Stomach (tissue), 9 donors: ENCODE results near the gene B4GALT7. TPM values are rescaled to one million over a fixed set of nuclear protein-coding genes. Genes with fewer than 3 reads are reported as not detected.

Experiments
- DNase-seq, 2 donors: peaks; one replicate each; pipeline versions ENCODE4 v3.0.0 to v3.0.0-alpha.2; 2013 to 2019
- H3K27ac ChIP-seq, 5 donors: fragments of 200-600 bp in 4 of 5; sonication (generic) in 4 of 5; one replicate each; pipeline ENCODE4 v1.5.1; 2013 to 2019; ENCODE audit warnings: mild to moderate bottlenecking in 1 of 5, moderate library complexity in 1 of 5
- H3K27me3 ChIP-seq, 3 donors: fragments of 200-600 bp; sonication (generic); one replicate each; pipeline ENCODE4 v1.5.1; 2017 to 2019; ENCODE audit warnings: mixed run types in 1 of 3
- H3K36me3 ChIP-seq, 4 donors: fragments of 200-600 bp; sonication (generic); 1 replicate in 3 of 4; 2 replicates in 1 of 4; pipeline ENCODE4 v1.5.1; 2016 to 2019
- H3K4me1 ChIP-seq, 4 donors: fragments of 200-600 bp; sonication (generic); one replicate each; pipeline ENCODE4 v1.5.1; 2016 to 2019
- H3K4me3 ChIP-seq, 4 donors: fragments of 200-600 bp; sonication (generic) in 3 of 4; one replicate each; pipeline ENCODE4 v1.5.1; 2016 to 2019; ENCODE audit warnings: mild to moderate bottlenecking in 1 of 4
- H3K9me3 ChIP-seq, 4 donors: fragments of 200-600 bp; sonication (generic); one replicate each; pipeline ENCODE4 v1.5.1; 2016 to 2019
- CTCF ChIP-seq, 7 experiments: fragments of 450-650 bp in 4 of 7; fragments of 200-600 bp in 3 of 7; sonication (generic) in 3 of 7; IDR thresholded peaks; one replicate each; pipeline ENCODE4 v1.5.1; 2016 to 2019; ENCODE audit warnings: antibody characterized with exemption in 7 of 7, control low read depth in 2 of 7, mild to moderate bottlenecking in 1 of 7
- EP300 ChIP-seq: sonication (generic); formaldehyde crosslinking; IDR thresholded peaks from one replicate; pipeline ENCODE4 v1.6.1; 2017; ENCODE audit warnings: antibody characterized with exemption
- POLR2A ChIP-seq, 4 donors: fragments of 450-650 bp; IDR thresholded peaks; one replicate each; pipeline ENCODE4 v1.6.1; 2016; ENCODE audit warnings: antibody characterized with exemption in 4 of 4, control low read depth in 2 of 4, mild to moderate bottlenecking in 1 of 4, moderate library complexity in 1 of 4
- POLR2AphosphoS5 ChIP-seq, 3 donors: sonication (generic); formaldehyde crosslinking; IDR thresholded peaks; one replicate each; pipeline ENCODE4 v1.6.1; 2016; ENCODE audit warnings: antibody characterized with exemption in 3 of 3
- WGBS, 5 donors: extraction: QIAGEN DNeasy Blood & Tissue Kit in 3 of 5; methylation state at CpG; one replicate each; pipeline versions ENCODE4 v1.1.5 to v1.1.7; 2013 to 2018; 5-methylcytosine and 5-hydroxymethylcytosine counted together
- intact Hi-C: fragments of 100-400 bp; cut with DNase I; formaldehyde crosslinking; loops from one replicate; pipeline ENCODE4 v1.15.1; 2023; ENCODE audit warnings: low total_unique reads
- polyA plus RNA-seq, 3 donors: library from polyadenylated mRNA; stranded (reverse); fragments of 200-250 nt; gene quantifications; one replicate each; pipeline ENCODE4 v1.2.3, GENCODE V29; 2013
- total RNA-seq, 5 donors: library from RNA; depleted of rRNA; stranded (reverse); fragments of >200 nt; gene quantifications; one replicate each; pipeline versions ENCODE4 v1.1.0 to v1.2.3, GENCODE V29; 2014 to 2016
- donor health status: healthy with polysubstance abuse.
- donor health status: Bipolar disorder and iron deficiency.
- donor health status: healthy.

B4GALT7 gene
- total and polyA plus RNA-seq, 8 donors: 3.5 to 29.0 (median 15.6) TPM

DNA sequence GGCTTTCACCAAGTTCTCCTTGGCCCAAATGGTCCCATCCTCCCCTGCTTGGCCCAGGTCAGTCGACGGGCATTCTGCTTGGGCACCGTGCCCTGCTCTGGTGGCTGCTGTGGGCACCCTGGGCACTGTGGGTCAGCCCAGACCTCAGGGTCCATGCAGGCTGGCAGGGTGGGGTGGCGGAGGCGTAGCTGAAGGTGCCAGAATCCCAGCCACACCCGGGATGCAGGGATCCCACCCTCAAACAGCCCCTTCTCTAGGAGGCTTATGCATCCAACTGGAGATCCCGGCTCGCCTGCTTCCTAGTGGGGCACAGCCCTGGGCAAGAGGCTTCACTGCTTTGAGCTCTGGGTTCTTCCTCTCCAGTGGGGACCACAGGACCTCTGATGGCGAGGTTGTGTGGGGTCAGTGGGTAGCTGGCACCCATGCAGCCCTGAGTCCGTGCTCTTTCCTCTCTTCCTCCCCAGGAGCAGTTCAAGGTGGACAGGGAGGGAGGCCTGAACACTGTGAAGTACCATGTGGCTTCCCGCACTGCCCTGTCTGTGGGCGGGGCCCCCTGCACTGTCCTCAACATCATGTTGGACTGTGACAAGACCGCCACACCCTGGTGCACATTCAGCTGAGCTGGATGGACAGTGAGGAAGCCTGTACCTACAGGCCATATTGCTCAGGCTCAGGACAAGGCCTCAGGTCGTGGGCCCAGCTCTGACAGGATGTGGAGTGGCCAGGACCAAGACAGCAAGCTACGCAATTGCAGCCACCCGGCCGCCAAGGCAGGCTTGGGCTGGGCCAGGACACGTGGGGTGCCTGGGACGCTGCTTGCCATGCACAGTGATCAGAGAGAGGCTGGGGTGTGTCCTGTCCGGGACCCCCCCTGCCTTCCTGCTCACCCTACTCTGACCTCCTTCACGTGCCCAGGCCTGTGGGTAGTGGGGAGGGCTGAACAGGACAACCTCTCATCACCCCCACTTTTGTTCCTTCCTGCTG lies 9.4 kb downstream of the B4GALT7 start:
- Histone ChIP-seq H3K27ac (no peak overlapping the region), H3K27me3 (no peaks in the 10 kb centered on the region), H3K4me3 (no peak overlapping the region), H3K9me3 (no peaks in the 10 kb centered on the region), H3K4me1 (peaks cover 7 to 34% (median 28%) of the 10 kb centered on the region in 4 donors), H3K36me3 (peaks cover 0 to 50% (median 33%) of the 10 kb centered on the region in 4 donors)
- WGBS, 5 donors: 60 to 82% (median 79%) methylated on average over 4 to 21 of the region's 21 CpGs
- intact Hi-C loops: no loop called here
- no peak for DNase-seq
- TF ChIP-seq CTCF (IDR thresholded peaks at IDR 0.05): no peak
- TF ChIP-seq EP300: no peak
- TF ChIP-seq POLR2A (IDR thresholded peaks at IDR 0.05): no peak
- no peak for TF ChIP-seq POLR2AphosphoS5 (IDR thresholded peaks at IDR 0.05)

DNA sequence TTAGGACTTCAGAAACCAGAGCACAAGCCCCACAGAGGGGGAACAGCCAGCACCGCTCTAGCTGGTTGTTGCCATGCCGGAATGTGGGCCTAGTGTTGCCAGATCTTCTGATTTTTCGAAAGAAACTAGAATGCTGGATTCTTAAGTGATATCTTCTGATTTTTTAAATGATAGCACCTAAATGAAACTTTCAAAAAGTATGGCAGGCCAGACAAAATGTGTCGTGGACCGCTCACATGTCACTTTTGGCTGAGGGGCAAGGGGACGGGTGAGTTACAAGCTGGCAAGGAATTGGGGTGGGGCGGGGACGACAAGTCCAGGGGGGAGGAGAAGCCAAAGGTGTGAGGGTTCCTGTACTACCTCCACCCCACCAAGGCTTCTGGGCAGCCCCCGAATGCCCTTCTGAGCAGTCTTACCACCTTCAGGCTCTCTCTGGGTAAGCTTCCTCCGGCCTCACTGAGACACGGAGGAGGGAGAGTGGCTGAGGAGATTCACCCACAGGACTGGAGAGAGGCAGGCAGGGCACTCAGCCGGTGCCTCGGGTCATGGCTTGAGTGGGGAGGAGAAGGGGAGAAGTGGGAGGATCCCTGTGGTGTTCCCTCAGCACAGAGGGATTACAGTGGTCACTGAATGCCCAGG lies 10.3 kb downstream of the B4GALT7 start:
- no peaks in the 10 kb centered on the region for H3K27me3 ChIP-seq
- 70 to 76% (median 75%) methylated on average over 12 to 13 of the region's 13 CpGs for WGBS, 5 donors
- no peaks in the 10 kb centered on the region for H3K9me3 ChIP-seq
- H3K4me3 ChIP-seq: no peak overlapping the region
- H3K27ac ChIP-seq: no peak overlapping the region
- intact Hi-C loops: no loop called here
- peaks cover 7 to 30% (median 22%) of the 10 kb centered on the region in 4 donors for H3K4me1 ChIP-seq
- TF ChIP-seq POLR2A (IDR thresholded peaks at IDR 0.05) (no peak), CTCF (IDR thresholded peaks at IDR 0.05) (no peak), POLR2AphosphoS5 (IDR thresholded peaks at IDR 0.05) (no peak)
- H3K36me3 ChIP-seq: peaks cover 0 to 54% (median 33%) of the 10 kb centered on the region in 4 donors
- DNase-seq: no peak

DNA sequence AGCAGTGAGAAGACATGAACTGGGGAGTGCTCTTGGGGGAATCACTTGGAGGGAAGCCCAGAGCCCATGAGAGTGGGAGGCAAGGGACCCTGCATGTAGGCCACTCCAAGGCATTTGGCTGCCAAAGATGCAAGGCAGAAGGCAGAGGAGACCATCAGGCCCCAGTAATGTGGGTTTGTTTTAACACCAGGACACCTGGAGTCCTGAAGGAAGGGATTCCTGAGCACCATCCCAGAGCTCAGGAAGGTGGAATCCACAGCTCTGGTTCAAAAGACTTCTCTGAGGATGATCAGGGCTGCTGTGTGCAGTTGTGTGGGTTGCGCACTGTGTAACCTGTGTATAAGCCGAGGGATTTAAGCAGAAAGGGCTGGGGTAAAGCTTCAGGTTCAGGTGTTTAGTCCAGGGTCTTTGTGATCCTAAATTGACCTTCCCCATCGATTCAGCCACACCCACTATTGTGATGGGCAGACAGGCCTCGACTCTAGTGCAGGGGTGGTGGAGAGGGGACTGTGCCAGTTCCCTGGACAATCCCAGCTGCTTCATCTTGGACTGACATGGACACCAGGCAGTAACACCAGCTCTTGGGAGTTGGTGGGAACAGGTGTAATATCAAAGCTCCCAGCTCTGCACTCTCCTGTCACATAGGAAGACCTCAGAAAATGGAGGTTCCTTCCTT lies 11.0 kb downstream of the B4GALT7 start:
- Histone ChIP-seq H3K9me3 (no peaks in the 10 kb centered on the region), H3K4me3 (no peak overlapping the region), H3K27ac (no peak overlapping the region), H3K4me1 (peaks cover 7 to 30% (median 19%) of the 10 kb centered on the region in 4 donors), H3K27me3 (no peaks in the 10 kb centered on the region), H3K36me3 (peaks cover 0 to 53% (median 36%) of the 10 kb centered on the region in 4 donors)
- TF ChIP-seq EP300: no peak
- TF ChIP-seq POLR2AphosphoS5 (IDR thresholded peaks at IDR 0.05): no peak
- no peak for TF ChIP-seq POLR2A (IDR thresholded peaks at IDR 0.05)
- no peak for TF ChIP-seq CTCF (IDR thresholded peaks at IDR 0.05)
- DNase-seq: no peak
- intact Hi-C loops: no loop called here
- WGBS, 5 donors: 57 to 78% (median 64%) methylated on average over 4 of the region's 4 CpGs
